ENCODE results near the gene SETD7. TPM values are rescaled to one million over a fixed set of nuclear protein-coding genes. Genes with fewer than 3 reads are reported as not detected.

The SETD7 gene
- total RNA-seq, 4 donors from 2014 or later = 84.2 to 118 (median 99.4) TPM

DNA sequence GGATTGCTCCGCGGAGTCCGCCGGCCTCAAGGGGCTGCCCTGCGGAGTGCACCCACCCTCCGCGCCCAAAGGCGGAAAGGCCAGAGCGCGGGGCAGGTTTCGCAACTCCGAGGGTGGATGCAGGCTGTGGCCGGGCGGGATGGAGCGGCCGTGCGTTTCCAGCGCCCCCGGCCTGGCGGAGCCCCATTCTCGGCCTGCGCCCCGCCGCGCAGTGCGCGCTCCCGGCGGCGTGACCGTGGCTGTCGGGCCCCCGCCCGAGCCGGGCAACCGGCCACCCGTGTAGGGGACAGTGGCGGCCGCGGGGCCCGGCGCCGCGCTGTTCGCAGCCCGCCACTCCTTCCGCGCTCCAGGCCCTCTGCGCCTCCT, 331 bp downstream of the SETD7 start:
- TF ChIP-seq, protein P1, sequence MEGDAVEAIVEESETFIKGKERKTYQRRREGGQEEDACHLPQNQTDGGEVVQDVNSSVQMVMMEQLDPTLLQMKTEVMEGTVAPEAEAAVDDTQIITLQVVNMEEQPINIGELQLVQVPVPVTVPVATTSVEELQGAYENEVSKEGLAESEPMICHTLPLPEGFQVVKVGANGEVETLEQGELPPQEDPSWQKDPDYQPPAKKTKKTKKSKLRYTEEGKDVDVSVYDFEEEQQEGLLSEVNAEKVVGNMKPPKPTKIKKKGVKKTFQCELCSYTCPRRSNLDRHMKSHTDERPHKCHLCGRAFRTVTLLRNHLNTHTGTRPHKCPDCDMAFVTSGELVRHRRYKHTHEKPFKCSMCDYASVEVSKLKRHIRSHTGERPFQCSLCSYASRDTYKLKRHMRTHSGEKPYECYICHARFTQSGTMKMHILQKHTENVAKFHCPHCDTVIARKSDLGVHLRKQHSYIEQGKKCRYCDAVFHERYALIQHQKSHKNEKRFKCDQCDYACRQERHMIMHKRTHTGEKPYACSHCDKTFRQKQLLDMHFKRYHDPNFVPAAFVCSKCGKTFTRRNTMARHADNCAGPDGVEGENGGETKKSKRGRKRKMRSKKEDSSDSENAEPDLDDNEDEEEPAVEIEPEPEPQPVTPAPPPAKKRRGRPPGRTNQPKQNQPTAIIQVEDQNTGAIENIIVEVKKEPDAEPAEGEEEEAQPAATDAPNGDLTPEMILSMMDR (IDR thresholded peaks at IDR 0.05; ENCODE audit: low read depth) = no peak

DNA sequence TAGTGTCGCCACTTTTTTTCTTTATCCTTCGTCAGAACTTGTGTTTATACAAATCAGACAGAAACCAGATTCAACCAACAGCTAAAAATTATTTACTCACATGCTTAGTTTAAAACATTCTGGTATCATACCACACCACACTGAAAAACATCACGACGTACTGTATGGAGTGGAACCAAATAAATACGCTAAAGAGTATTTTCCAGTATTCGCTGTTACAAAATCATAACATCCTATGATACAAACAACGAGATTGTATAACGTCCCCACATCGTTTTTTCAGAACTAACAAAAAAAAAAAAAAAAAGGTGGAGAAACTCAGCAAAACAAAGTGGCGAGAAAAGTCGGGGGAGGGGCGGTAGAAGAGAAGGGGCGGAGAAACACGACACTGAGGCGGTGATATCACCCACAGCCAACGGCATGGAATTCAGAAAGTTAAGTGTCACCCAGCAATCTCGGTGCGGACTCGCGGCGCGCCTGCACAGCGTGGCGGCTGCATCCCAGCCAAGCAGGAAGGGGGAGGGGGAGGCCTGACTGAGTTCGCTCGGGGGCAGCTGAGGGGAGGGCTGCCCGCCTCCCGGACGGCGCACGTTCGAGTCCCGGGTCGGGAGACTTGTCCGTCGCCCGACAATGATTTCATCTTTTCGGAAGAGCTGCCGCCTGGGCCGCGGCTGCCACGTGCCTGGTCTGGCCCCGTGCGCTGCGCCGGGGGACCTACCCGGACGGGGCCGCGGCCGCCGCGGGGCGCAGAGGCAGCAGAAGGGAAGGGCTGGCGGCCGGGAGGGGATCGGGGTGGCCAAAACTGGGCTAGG, 920 bp downstream of the SETD7 start:
- TF ChIP-seq, protein P1 (IDR thresholded peaks at IDR 0.05; ENCODE audit: low read depth) = no peak

DNA sequence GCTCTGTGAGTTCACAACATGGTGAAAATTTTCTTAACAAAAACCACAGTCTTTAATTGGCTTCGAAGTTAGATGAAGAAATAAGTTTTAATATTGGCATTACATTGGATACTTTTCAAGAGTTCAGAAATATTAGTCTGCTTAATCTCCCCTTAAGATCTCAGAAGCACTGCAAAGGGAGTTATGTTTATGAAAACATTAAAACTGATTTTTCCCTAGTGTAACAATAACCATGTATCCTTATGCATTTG, 1.5 kb downstream of the SETD7 start:
- TF ChIP-seq, protein P1 (IDR thresholded peaks at IDR 0.05; ENCODE audit: low read depth) = no peak

DNA sequence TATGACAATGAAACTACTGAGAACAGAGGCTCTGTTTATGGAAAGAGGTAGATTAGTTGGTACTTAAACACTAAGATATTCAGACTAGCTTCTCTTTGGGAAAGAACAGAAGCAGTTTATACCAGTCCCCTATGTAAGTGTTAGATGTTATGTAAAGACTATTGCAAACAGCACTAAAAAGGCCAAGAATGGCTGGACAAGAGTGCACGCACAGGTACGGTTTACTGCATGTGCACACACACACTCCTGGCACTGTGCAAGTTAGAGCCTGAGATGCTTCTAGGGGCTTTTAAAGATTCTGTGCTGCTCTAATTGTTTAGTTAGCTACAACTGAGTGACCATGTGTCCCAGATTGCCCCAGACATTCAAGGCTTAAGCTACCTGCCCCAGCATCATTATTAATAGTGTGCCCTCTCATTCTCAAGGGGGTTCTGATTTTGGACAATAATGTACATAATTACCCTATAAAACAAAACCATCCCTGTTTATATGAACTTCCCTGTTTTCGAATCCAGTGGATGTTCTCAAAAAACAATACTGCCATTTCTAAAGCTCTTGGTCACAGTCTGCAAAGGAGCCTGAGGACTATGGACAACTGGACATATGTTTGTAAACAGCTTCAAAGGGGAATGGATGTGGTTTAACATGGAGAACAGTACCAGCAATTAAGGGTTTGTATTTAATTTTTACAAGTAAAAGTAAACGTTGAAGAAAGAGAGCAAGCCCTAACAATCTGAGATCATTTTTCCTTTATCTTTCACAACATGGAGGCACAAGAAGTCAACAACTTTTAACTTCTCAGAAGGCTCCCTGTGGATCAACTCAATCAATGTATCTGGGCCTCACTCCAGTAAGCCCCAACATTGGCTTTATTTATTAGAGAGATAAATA, 2.0 kb downstream of the SETD7 start:
- TF ChIP-seq, protein P1 (IDR thresholded peaks at IDR 0.05; ENCODE audit: low read depth) = no peak

DNA sequence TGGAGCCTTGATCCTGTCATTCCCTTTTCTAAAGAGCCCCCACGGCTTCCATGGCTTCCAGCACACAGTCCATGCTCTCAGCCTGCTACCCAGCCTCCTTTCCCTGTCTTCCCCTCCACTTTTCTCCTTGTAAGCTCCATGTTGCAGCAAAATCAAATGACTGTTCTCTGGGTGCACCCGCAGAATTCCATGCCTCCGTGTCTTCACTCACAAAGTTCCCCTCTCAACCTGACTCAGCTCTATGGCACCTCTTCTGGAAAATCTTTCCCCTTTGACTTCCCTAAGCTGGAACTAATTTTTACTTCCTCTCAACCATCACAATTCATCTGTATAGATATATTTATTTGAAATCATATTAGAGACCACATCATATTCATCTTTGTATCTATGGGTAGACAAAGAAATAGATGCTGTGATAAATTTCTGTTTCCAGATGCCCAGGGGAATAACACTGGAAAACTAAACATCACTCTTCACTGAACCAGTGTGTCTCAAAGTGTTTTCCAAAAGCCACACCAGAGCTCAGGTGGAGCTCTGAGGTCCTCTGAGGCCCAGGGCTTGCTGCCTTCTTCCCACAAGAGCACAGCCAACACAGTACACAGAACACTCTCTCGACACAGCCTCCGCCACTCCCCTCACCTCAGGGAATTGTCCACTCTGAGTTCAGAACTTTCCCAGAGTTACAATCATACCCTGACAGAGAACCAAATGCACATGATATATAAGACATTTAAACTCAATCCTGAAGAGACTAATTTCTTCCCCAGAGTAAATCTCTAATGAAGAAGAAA, 3.3 kb downstream of the SETD7 start:
- TF ChIP-seq, protein P1 (IDR thresholded peaks at IDR 0.05; ENCODE audit: low read depth) = no peak

DNA sequence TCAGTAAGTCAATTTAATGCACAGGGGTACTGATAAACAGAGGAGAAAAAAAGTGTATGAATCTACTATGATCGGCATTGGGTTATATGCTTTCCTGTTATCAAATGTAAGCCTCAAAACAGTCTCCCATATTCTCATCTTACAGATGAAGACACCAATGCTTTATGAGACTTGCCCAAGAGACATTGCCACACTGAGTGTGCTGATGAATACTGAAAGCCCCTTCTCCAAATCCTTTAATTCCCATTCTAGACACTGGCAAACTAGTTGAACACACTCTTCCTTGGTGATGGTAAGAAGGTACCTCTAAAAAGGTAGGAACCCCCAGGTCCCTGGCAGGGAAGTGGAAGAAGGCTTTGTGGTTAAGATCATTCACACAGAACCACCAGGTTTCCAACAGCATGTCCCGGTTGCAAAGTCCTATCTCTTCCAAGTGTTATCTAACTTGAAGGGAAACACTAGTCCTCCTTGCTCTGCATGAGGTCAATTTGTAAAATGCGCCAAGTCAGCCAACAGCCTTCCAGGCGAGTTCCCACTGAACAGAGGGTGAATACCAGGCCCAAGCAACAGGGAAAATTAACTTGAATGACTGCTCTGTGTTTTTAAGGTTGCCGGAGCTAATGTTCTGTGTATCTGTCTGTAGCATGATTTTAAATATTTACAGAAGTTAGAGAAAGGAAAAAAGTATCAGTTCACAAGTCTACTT, 5.1 kb downstream of the SETD7 start:
- TF ChIP-seq, protein P1 (IDR thresholded peaks at IDR 0.05; ENCODE audit: low read depth) = no peak

Measured in subcutaneous adipose tissue (tissue), 4 donors.